MM.1S (cell line): Measurements from ENCODE around the gene CDC40.

Experiments used
- DNase-seq: peaks from one replicate; pipeline ENCODE4 v3.0.0-alpha.2; 2015
- H2AFZ ChIP-seq: fragments of 300-600 bp; sonication (generic); 2 replicates; pipeline ENCODE4 v1.6.0; 2016; ENCODE audit warnings: antibody characterized with exemption, low read length
- H3F3A ChIP-seq: fragments of 300-600 bp; sonication (generic); 2 replicates; pipeline ENCODE4 v1.6.1; 2016; ENCODE audit warnings: mild to moderate bottlenecking, antibody characterized with exemption, low read length, moderate library complexity, mixed read lengths; ENCODE audit not compliant: insufficient read depth
- H3K27ac ChIP-seq: fragments of 300-600 bp; sonication (generic); 2 replicates; pipeline ENCODE4 v1.5.1; 2016; ENCODE audit warnings: mild to moderate bottlenecking, low read length
- H3K27me3 ChIP-seq: fragments of 300-600 bp; sonication (generic); replicated peaks from 2 replicates; pipeline ENCODE4 v1.6.0; 2016; ENCODE audit warnings: low read length; ENCODE audit not compliant: insufficient read depth
- H3K36me3 ChIP-seq: fragments of 300-600 bp; sonication (generic); replicated peaks from 2 replicates; pipeline ENCODE4 v1.6.1; 2016; ENCODE audit warnings: mild to moderate bottlenecking, low read length, mixed read lengths; ENCODE audit not compliant: insufficient read depth
- H3K4me1 ChIP-seq: fragments of 300-600 bp; sonication (generic); 2 replicates; pipeline ENCODE4 v1.6.1; 2016; ENCODE audit warnings: low read length, mixed read lengths
- H3K4me2 ChIP-seq: fragments of 300-600 bp; sonication (generic); 2 replicates; pipeline ENCODE4 v1.6.0; 2016; ENCODE audit warnings: low read depth, low read length
- H3K4me3 ChIP-seq: fragments of 300-600 bp; sonication (generic); 2 replicates; pipeline ENCODE4 v1.5.1; 2016; ENCODE audit warnings: low read length, mixed read lengths
- H3K79me2 ChIP-seq: fragments of 300-600 bp; sonication (generic); 2 replicates; pipeline ENCODE4 v1.6.1; 2016; ENCODE audit warnings: mixed run types, low read length, mixed read lengths
- H3K9ac ChIP-seq: fragments of 300-600 bp; sonication (generic); 2 replicates; pipeline ENCODE4 v1.6.1; 2016; ENCODE audit warnings: low read length, mixed read lengths
- H3K9me2 ChIP-seq: fragments of 300-600 bp; sonication (generic); replicated peaks from 2 replicates; pipeline ENCODE4 v1.6.1; 2016; ENCODE audit warnings: mild to moderate bottlenecking, low read length, mixed read lengths; ENCODE audit not compliant: insufficient read depth
- H3K9me3 ChIP-seq: fragments of 300-600 bp; sonication (generic); replicated peaks from 2 replicates; pipeline ENCODE4 v1.6.1; 2016; ENCODE audit warnings: mild to moderate bottlenecking, low read length, mixed read lengths; ENCODE audit not compliant: insufficient read depth
- H4K20me1 ChIP-seq: fragments of 300-600 bp; sonication (generic); 2 replicates; pipeline ENCODE4 v1.6.1; 2016; ENCODE audit warnings: mild to moderate bottlenecking, low read length, moderate library complexity, mixed read lengths; ENCODE audit not compliant: insufficient read depth
- EZH2 ChIP-seq: fragments of 300-600 bp; sonication (generic); optimal IDR thresholded peaks from 2 replicates; pipeline ENCODE3; 2017; ENCODE audit warnings: low read depth, mild to moderate bottlenecking, antibody characterized with exemption, low read length, mixed read lengths
- EZH2phosphoT487 ChIP-seq: fragments of 300-600 bp; sonication (generic); IDR thresholded peaks from 2 replicates; pipeline ENCODE4 v1.6.1; 2018; ENCODE audit warnings: antibody characterized with exemption, low read length
- TF ChIP-seq, protein P1 (sequence below): fragments of 300-600 bp; sonication (generic); IDR thresholded peaks from 2 replicates; pipeline ENCODE4 v1.5.1; 2016; ENCODE audit warnings: antibody characterized with exemption, low read length, mixed read lengths

The CDC40 gene

DNA sequence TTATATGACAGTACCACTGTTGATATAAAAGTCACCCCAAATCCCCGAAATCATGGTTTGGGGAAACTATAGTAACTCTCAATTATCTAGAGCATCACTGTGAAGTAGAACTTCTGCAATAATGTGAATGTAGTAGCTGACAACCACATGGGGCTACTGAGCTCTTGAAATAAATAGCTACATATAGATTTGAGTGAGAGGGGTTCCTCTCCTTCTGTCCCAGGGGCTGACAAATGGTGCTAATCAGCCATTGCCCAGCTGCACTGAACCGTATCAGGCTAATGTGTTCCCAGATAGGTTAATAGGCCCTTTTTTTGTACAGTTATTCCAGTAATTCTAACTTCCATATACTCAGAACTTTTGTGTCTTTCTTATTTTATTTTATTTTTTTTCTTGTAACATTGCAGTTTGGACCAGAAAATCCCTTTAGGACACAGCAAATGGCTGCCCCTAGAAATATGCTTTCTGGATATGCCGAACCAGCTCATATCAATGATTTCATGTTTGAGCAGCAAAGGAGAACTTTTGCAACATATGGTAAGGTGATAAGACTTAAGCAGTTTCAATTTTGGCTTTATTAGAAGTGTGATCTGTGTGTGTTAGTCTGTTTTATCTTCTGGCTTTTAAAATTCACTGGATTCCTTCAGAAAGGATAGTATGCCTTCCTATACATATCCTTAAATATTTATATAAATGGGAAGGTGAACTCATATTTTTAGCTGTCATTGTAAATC, 21.1 kb downstream of the CDC40 start:
- Histone ChIP-seq H3K27me3 (no peaks in the 10 kb centered on the region), H3K27ac (no peak overlapping the region)

DNA sequence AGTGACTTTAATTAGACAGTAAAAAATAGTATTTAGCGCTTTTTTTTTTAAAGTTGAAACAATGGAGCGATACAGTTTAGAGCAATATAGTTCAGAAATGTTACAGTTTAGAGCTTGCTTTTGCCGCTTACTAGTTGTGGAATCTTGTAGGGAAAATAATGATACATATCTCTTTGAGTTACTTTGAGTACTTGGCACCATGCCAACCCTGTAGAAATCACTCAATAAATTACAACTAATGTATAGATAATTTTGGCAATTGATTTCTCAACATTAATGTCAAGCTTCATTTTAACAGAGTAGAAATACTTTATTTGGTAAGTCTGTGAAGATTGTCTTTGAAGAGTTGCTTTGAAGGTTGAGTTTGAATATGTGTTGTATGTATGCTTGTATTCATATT, 27.4 kb downstream of the CDC40 start:
- Histone ChIP-seq H3K4me3 (no peak overlapping the region), H3K9me3 (no peaks in the 10 kb centered on the region), H3K4me2 (no peak overlapping the region), H3K27me3 (no peaks in the 10 kb centered on the region), H3F3A (no peaks in the 10 kb centered on the region), H3K36me3 (peaks cover 5% of the 10 kb centered on the region; the same call in 1 of the 2 replicates), H3K4me1 (no peaks in the 10 kb centered on the region), H3K9ac (no peak overlapping the region), H4K20me1 (no peaks in the 10 kb centered on the region), H3K27ac (no peak overlapping the region), H3K9me2 (no peaks in the 10 kb centered on the region), H3K79me2 (0 out of 2 replicates have a peak, but pooled peaks cover 5% of the 10 kb centered on the region), H2AFZ (no peak overlapping the region)
- no peak for DNase-seq
- TF ChIP-seq, protein P1, sequence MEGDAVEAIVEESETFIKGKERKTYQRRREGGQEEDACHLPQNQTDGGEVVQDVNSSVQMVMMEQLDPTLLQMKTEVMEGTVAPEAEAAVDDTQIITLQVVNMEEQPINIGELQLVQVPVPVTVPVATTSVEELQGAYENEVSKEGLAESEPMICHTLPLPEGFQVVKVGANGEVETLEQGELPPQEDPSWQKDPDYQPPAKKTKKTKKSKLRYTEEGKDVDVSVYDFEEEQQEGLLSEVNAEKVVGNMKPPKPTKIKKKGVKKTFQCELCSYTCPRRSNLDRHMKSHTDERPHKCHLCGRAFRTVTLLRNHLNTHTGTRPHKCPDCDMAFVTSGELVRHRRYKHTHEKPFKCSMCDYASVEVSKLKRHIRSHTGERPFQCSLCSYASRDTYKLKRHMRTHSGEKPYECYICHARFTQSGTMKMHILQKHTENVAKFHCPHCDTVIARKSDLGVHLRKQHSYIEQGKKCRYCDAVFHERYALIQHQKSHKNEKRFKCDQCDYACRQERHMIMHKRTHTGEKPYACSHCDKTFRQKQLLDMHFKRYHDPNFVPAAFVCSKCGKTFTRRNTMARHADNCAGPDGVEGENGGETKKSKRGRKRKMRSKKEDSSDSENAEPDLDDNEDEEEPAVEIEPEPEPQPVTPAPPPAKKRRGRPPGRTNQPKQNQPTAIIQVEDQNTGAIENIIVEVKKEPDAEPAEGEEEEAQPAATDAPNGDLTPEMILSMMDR = no peak
- TF ChIP-seq EZH2phosphoT487 (no peak), EZH2 (no peak)

More for the DNA sequence above, 21.1 kb downstream of the CDC40 start:
- Histone ChIP-seq H3K4me2 (no peak overlapping the region), H4K20me1 (peaks cover 3% of the 10 kb centered on the region; the same call in 1 of the 2 replicates), H3F3A (no peaks in the 10 kb centered on the region), H3K4me3 (no peak overlapping the region), H3K36me3 (no peaks in the 10 kb centered on the region), H3K9ac (no peak overlapping the region), H3K9me2 (no peaks in the 10 kb centered on the region), H3K9me3 (no peaks in the 10 kb centered on the region), H3K4me1 (no peaks in the 10 kb centered on the region), H2AFZ (no peak overlapping the region), H3K79me2 (peaks cover 39% of the 10 kb centered on the region)
- no peak for TF ChIP-seq EZH2phosphoT487
- TF ChIP-seq, protein P1 = no peak
- TF ChIP-seq EZH2 = no peak
- DNase-seq = no peak

DNA sequence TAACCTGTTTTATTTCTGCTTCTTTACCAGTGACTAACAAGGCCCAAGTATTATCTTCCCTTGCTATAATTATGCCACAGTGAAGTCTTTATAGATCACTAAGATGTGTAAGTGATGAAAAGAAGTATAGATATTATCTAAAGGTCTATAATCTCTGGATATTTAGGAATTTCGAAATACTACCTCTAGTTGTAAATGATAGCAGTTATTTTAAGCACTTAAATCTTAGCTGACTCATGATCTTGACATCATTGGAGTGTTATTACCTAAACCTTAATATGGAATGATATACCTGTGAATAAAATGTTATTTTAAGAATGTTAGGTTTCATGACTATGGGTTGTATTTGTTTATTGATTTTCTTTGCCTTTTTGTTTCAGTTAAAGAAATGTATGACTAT, 31.5 kb downstream of the CDC40 start:
- H3K4me2 ChIP-seq = no peak overlapping the region

More for the DNA sequence above, 31.5 kb downstream of the CDC40 start:
- TF ChIP-seq, protein P1 = no peak
- TF ChIP-seq EZH2phosphoT487 = no peak
- no peak for TF ChIP-seq EZH2
- Histone ChIP-seq H3K27me3 (no peaks in the 10 kb centered on the region), H3K27ac (no peak overlapping the region), H3K9me3 (no peaks in the 10 kb centered on the region), H3K9ac (no peak overlapping the region), H4K20me1 (no peaks in the 10 kb centered on the region), H3K4me3 (no peak overlapping the region), H3K4me1 (no peaks in the 10 kb centered on the region), H3F3A (no peaks in the 10 kb centered on the region), H3K79me2 (0 out of 2 replicates have a peak, but pooled peaks cover 2% of the 10 kb centered on the region), H2AFZ (no peak overlapping the region), H3K36me3 (peaks cover 5% of the 10 kb centered on the region; the same call in 1 of the 2 replicates), H3K9me2 (no peaks in the 10 kb centered on the region)
- no peak for DNase-seq
